HEK293 (cell line): Measurements from ENCODE around the gene PEX5L.

Source experiments
- CTCF ChIA-PET: fragments of 350-600 bp; formaldehyde crosslinking; extraction: SDS; loops from one replicate; lab custom pipeline; 2021; ENCODE audit warnings: antibody characterized with exemption; lab: Yijun Ruan, JAX
- POLR2A ChIA-PET: fragments of 300-600 bp; formaldehyde crosslinking; extraction: SDS; loops from one replicate; lab custom pipeline; 2020; ENCODE audit warnings: antibody characterized with exemption, inconsistent platforms; lab: Yijun Ruan, JAX
- H3K27ac ChIP-seq: fragments of 200-500 bp; sonication (Bioruptor generic); 2 replicates; pipeline ENCODE4 v1.5.1; 2014; ENCODE audit warnings: low read depth, low read length, control low read depth, inconsistent platforms; ENCODE audit errors: extremely low read depth
- H3K36me3 ChIP-seq, 2 experiments: fragments of 200-500 bp in 1 of 2; sonication (Bioruptor generic) in 1 of 2; 1 replicate in 1 of 2; 2 replicates in 1 of 2; pipeline ENCODE4 v1.5.1; 2014 to 2017; ENCODE audit warnings: inconsistent platforms in 2 of 2, low read length in 2 of 2; ENCODE audit not compliant: control insufficient read depth in 2 of 2, insufficient read depth in 1 of 2
- H3K4me1 ChIP-seq: fragments of 200-500 bp; sonication (Bioruptor generic); 2 replicates; pipeline ENCODE4 v1.5.1; 2014; ENCODE audit warnings: mild to moderate bottlenecking, low read length, inconsistent platforms; ENCODE audit not compliant: control insufficient read depth, insufficient read depth
- H3K4me3 ChIP-seq: 2 replicates; pipeline ENCODE4 v1.5.1; 2011; ENCODE audit warnings: low read depth, mild to moderate bottlenecking, control low read depth, low read length, moderate library complexity
- H3K9me3 ChIP-seq: fragments of 200-500 bp; sonication (Bioruptor generic); 2 replicates; pipeline ENCODE4 v1.5.1; 2014; ENCODE audit warnings: low read depth, low read length, inconsistent platforms; ENCODE audit not compliant: control insufficient read depth, insufficient read depth
- BCL11A ChIP-seq: fragments of 450-650 bp; formaldehyde crosslinking; IDR thresholded peaks from 2 replicates; pipeline ENCODE4 v1.5.1; 2016; ENCODE audit warnings: low read depth, missing biosample characterization, missing genetic modification characterization
- BCL11B ChIP-seq: fragments of 450-650 bp; formaldehyde crosslinking; IDR thresholded peaks from 2 replicates; pipeline ENCODE4 v1.5.1; 2016; ENCODE audit warnings: low read depth, missing biosample characterization, missing genetic modification characterization
- GLIS2 ChIP-seq: fragments of 450-650 bp; formaldehyde crosslinking; IDR thresholded peaks from 2 replicates; pipeline ENCODE4 v1.5.1; 2016; ENCODE audit warnings: missing biosample characterization, missing genetic modification characterization
- MEIS1 ChIP-seq: sonication (generic); formaldehyde crosslinking; IDR thresholded peaks from 2 replicates; pipeline ENCODE4 v1.8.1; 2022; ENCODE audit warnings: missing genetic modification reagents, mild to moderate bottlenecking, borderline replicate concordance
- SP3 ChIP-seq: fragments of 450-650 bp; formaldehyde crosslinking; IDR thresholded peaks from 2 replicates; pipeline ENCODE4 v1.5.1; 2016; ENCODE audit warnings: missing biosample characterization, missing genetic modification characterization
- ZBTB8A ChIP-seq: fragments of 450-650 bp; formaldehyde crosslinking; IDR thresholded peaks from 2 replicates; pipeline ENCODE4 v1.5.1; 2016; ENCODE audit warnings: missing biosample characterization, missing genetic modification characterization
- ZFP37 ChIP-seq: fragments of 450-650 bp; formaldehyde crosslinking; IDR thresholded peaks from 2 replicates; pipeline ENCODE4 v1.5.1; 2016; ENCODE audit warnings: missing biosample characterization, missing genetic modification characterization
- ZNF146 ChIP-seq: fragments of 450-650 bp; formaldehyde crosslinking; IDR thresholded peaks from 2 replicates; pipeline ENCODE4 v1.5.1; 2016; ENCODE audit warnings: missing biosample characterization, missing genetic modification characterization
- ZNF19 ChIP-seq: fragments of 450-650 bp; formaldehyde crosslinking; IDR thresholded peaks from 2 replicates; pipeline ENCODE4; 2016; ENCODE audit warnings: missing biosample characterization, missing genetic modification characterization, low read depth
- ZNF221 ChIP-seq: fragments of 450-650 bp; formaldehyde crosslinking; IDR thresholded peaks from 2 replicates; pipeline ENCODE4 v1.5.1; 2017; ENCODE audit warnings: missing biosample characterization, missing genetic modification characterization, borderline replicate concordance
- ZNF274 ChIP-seq, 2 experiments: fragments of 200-500 bp in 1 of 2; fragments of 450-650 bp in 1 of 2; sonication (Bioruptor generic) in 1 of 2; formaldehyde crosslinking in 1 of 2; IDR thresholded peaks; 2 replicates each; pipeline versions ENCODE4 v1.5.1 to v1.6.1; 2014 to 2016; ENCODE audit warnings: borderline replicate concordance in 1 of 2, inconsistent platforms in 1 of 2, low read length in 1 of 2, missing biosample characterization in 1 of 2, missing genetic modification characterization in 1 of 2
- ZNF391 ChIP-seq: fragments of 450-650 bp; formaldehyde crosslinking; IDR thresholded peaks from 2 replicates; pipeline ENCODE4 v1.5.1; 2016; ENCODE audit warnings: low read depth, missing biosample characterization, missing genetic modification characterization, borderline replicate concordance
- ZNF501 ChIP-seq: fragments of 450-650 bp; formaldehyde crosslinking; IDR thresholded peaks from 2 replicates; pipeline ENCODE4 v1.5.1; 2016; ENCODE audit warnings: missing biosample characterization, missing genetic modification characterization
- ZNF544 ChIP-seq: fragments of 450-650 bp; formaldehyde crosslinking; IDR thresholded peaks from 2 replicates; pipeline ENCODE4 v1.5.0; 2017; ENCODE audit warnings: missing biosample characterization, missing genetic modification characterization
- ZNF571 ChIP-seq: fragments of 450-650 bp; formaldehyde crosslinking; IDR thresholded peaks from 2 replicates; pipeline ENCODE4 v1.5.0; 2017; ENCODE audit warnings: missing biosample characterization, missing genetic modification characterization
- ZNF776 ChIP-seq: fragments of 450-650 bp; formaldehyde crosslinking; IDR thresholded peaks from 2 replicates; pipeline ENCODE4 v1.5.0; 2017; ENCODE audit warnings: missing biosample characterization, missing genetic modification characterization, borderline replicate concordance
- ZNF843 ChIP-seq: fragments of 450-650 bp; formaldehyde crosslinking; IDR thresholded peaks from 2 replicates; pipeline ENCODE4 v1.5.1; 2016; ENCODE audit warnings: missing biosample characterization, missing genetic modification characterization
- TF ChIP-seq, protein P1 (sequence below): fragments of 450-650 bp; formaldehyde crosslinking; IDR thresholded peaks from 2 replicates; pipeline ENCODE4 v1.5.1; 2016; ENCODE audit warnings: missing biosample characterization, missing genetic modification characterization
- TF ChIP-seq, protein P2 (sequence below): fragments of 450-650 bp; formaldehyde crosslinking; IDR thresholded peaks from 2 replicates; pipeline ENCODE4; 2016; ENCODE audit warnings: missing biosample characterization, missing genetic modification characterization
- TF ChIP-seq, protein P3 (sequence below): fragments of 450-650 bp; formaldehyde crosslinking; IDR thresholded peaks from 2 replicates; pipeline ENCODE4 v1.5.1; 2016; ENCODE audit warnings: missing biosample characterization, missing genetic modification characterization

The PEX5L gene

DNA sequence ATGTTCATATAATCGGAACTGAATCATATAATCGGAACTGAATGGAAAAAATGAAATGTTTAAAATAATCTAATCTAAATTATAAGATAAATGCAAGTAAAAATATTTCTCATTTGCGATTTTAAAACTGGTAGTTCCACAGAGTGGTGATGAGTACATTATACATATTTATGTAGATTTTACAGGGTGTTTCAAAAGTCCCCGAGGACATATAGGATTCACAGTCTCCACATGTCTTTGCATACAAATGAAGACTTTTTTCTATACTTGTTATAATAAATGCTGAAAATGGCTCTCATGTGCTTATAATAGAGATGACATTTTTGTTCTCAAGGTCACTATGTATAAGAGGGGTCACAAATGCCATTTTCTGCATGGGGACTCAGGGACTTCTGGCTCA is 139.5 kb downstream of the PEX5L start:
- H3K9me3 ChIP-seq, result no peaks in the 10 kb centered on the region
- no peak overlapping the region for H3K27ac ChIP-seq
- ChIA-PET POLR2A (no interaction called here), CTCF (interaction anchor here (0.7 kb wide), 1 partner anchor 18 kb away, joined by 4 read pairs; no protein-coding TSS in a partner anchor)
- H3K4me1 ChIP-seq, result no peaks in the 10 kb centered on the region
- no peak overlapping the region for H3K4me3 ChIP-seq
- TF ChIP-seq ZNF146, result no peak
- TF ChIP-seq ZBTB8A (tag by site-specific recombination), result no peak
- no peak for TF ChIP-seq SP3 (tag by site-specific recombination)
- TF ChIP-seq, protein P1, sequence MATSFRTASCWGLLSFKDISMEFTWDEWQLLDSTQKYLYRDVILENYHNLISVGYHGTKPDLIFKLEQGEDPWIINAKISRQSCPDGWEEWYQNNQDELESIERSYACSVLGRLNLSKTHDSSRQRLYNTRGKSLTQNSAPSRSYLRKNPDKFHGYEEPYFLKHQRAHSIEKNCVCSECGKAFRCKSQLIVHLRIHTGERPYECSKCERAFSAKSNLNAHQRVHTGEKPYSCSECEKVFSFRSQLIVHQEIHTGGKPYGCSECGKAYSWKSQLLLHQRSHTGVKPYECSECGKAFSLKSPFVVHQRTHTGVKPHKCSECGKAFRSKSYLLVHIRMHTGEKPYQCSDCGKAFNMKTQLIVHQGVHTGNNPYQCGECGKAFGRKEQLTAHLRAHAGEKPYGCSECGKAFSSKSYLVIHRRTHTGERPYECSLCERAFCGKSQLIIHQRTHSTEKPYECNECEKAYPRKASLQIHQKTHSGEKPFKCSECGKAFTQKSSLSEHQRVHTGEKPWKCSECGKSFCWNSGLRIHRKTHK (tag by site-specific recombination), result no peak
- TF ChIP-seq ZNF391 (tag by site-specific recombination), result no peak
- H3K36me3 ChIP-seq, result no peaks in the 10 kb centered on the region

DNA sequence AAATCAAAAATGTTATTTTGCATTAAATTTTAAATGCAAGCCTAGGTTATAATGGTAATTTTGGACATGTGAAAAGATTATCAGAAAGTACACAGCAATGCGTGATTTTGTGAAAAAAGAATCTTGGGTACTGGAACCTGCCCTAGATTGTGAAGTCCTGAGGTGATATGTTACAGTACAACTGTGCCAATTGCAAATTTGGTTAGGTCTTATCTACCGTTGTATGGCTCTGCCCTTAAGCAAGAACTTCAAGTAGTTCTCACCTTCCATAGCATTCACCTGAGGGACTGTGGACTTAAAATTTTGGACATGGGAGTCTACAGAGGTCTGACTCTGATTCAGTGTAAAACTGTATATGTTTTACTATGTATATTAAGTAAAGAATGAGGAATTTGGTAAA is 140.2 kb downstream of the PEX5L start:
- POLR2A ChIA-PET, result no interaction called here
- TF ChIP-seq MEIS1 (CRISPR knock-in tag), result no peak
- no peak for TF ChIP-seq ZNF274 (IDR thresholded peaks at IDR 0.05; ENCODE audit: low read length)
- TF ChIP-seq ZNF274 (tag by site-specific recombination; IDR thresholded peaks at IDR 0.05; ENCODE audit: borderline replicate concordance), result no peak
- no peak for TF ChIP-seq BCL11A (tag by site-specific recombination)
- TF ChIP-seq ZNF544, result no peak
- no peak for TF ChIP-seq ZNF221
- TF ChIP-seq ZNF843, result no peak
- no peak for TF ChIP-seq BCL11B (tag by site-specific recombination)
- no peak for TF ChIP-seq ZNF501
- TF ChIP-seq ZFP37, result no peak
- TF ChIP-seq GLIS2 (tag by site-specific recombination), result no peak
- TF ChIP-seq ZNF19 (tag by site-specific recombination), result no peak
- TF ChIP-seq, all 188 proteins: peak for 0
- CTCF ChIA-PET, result interaction anchor here (0.7 kb wide), 1 partner anchor 18 kb away, joined by 4 read pairs; no protein-coding TSS in a partner anchor
- Histone ChIP-seq H3K4me1 (no peaks in the 10 kb centered on the region), H3K4me3 (no peak overlapping the region), H3K36me3 (no peaks in the 10 kb centered on the region), H3K9me3 (no peaks in the 10 kb centered on the region), H3K27ac (no peak overlapping the region)

DNA sequence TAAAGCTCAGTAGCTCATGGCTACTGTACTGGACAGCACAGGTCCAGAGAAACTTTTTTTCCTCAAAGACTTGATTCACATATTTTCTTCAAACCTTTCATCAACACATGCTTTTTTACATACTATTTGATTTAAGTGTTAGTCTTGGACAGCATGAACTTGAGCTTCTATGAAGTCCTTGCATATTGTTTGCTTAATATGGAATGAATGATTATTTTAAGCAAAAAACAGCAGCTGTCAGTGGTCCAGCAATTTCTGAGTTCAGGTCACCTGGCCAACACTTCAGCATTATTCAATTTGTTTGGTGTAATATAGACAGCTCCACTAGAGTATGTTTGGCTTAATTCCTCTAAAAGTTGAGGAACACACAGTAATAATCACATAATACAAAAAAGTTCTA is 141.4 kb downstream of the PEX5L start:
- H3K4me3 ChIP-seq, result no peak overlapping the region
- ChIA-PET CTCF (interaction anchor here (0.5 kb wide), 1 partner anchor 127 kb away, joined by 3 read pairs; no protein-coding TSS in a partner anchor), POLR2A (no interaction called here)
- no peaks in the 10 kb centered on the region for H3K36me3 ChIP-seq
- no peaks in the 10 kb centered on the region for H3K9me3 ChIP-seq
- no peaks in the 10 kb centered on the region for H3K4me1 ChIP-seq
- no peak overlapping the region for H3K27ac ChIP-seq
- TF ChIP-seq, protein P2, sequence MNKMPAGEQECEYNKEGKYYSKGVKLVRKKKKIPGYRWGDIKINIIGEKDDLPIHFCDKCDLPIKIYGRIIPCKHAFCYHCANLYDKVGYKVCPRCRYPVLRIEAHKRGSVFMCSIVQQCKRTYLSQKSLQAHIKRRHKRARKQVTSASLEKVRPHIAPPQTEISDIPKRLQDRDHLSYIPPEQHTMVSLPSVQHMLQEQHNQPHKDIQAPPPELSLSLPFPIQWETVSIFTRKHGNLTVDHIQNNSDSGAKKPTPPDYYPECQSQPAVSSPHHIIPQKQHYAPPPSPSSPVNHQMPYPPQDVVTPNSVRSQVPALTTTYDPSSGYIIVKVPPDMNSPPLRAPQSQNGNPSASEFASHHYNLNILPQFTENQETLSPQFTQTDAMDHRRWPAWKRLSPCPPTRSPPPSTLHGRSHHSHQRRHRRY (tag by site-specific recombination), result no peak
- TF ChIP-seq ZNF776 (tag by site-specific recombination) (no peak), ZNF571 (tag by site-specific recombination) (no peak), ZNF221 (no peak)
- TF ChIP-seq, protein P3, sequence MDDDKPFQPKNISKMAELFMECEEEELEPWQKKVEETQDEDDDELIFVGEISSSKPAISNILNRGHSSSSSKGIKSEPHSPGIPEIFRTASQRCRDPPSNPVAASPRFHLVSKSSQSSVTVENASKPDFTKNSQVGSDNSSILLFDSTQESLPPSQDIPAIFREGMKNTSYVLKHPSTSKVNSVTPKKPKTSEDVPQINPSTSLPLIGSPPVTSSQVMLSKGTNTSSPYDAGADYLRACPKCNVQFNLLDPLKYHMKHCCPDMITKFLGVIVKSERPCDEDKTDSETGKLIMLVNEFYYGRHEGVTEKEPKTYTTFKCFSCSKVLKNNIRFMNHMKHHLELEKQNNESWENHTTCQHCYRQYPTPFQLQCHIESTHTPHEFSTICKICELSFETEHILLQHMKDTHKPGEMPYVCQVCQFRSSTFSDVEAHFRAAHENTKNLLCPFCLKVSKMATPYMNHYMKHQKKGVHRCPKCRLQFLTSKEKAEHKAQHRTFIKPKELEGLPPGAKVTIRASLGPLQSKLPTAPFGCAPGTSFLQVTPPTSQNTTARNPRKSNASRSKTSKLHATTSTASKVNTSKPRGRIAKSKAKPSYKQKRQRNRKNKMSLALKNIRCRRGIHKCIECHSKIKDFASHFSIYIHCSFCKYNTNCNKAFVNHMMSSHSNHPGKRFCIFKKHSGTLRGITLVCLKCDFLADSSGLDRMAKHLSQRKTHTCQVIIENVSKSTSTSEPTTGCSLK (tag by site-specific recombination), result no peak
